Naive thymus-derived CD4-positive, alpha-beta T cell (primary cell): ENCODE data around the gene SPCS2. TPM values are rescaled to one million over a fixed set of nuclear protein-coding genes. Genes with fewer than 3 reads are reported as not detected.

Source experiments
- ATAC-seq: fragments of 150-1000 bp; cut with Tn5 transposase; 2 replicates; pipeline ENCODE4 v1.10.0; 2021; ENCODE audit warnings: mild to moderate bottlenecking, moderate library complexity
- CTCF ChIA-PET: fragments of 350-600 bp; sonication (Branson Sonifier 250); formaldehyde crosslinking; loops from one replicate; lab custom pipeline; 2021; ENCODE audit warnings: antibody characterized with exemption; lab: Charles Lee
- POLR2A ChIA-PET: fragments of 350-600 bp; sonication (Branson Sonifier 250); formaldehyde crosslinking; loops from one replicate; lab custom pipeline; 2021; ENCODE audit warnings: antibody characterized with exemption, inconsistent platforms; lab: Charles Lee
- DNase-seq, 9 donors: peaks; one replicate each; pipeline versions ENCODE4 v3.0.0 to v3.0.0-alpha.2; 2020 to 2022; ENCODE audit warnings: mixed read lengths in 1 of 9
- H3K27ac ChIP-seq: one replicate; pipeline ENCODE4 v1.7.0; 2013; ENCODE audit warnings: mild to moderate bottlenecking, low read depth, low read length, moderate library complexity
- H3K27me3 ChIP-seq, 2 donors: one replicate each; pipeline ENCODE4 v1.7.0; 2013; ENCODE audit warnings: low read length in 2 of 2, mild to moderate bottlenecking in 2 of 2, moderate library complexity in 2 of 2; ENCODE audit not compliant: control insufficient read depth in 2 of 2, insufficient read depth in 2 of 2
- H3K36me3 ChIP-seq, 3 experiments: 1 replicate in 2 of 3; 2 replicates in 1 of 3; pipeline ENCODE4 v1.7.0; 2013; ENCODE audit warnings: low read length in 3 of 3, mild to moderate bottlenecking in 3 of 3, moderate library complexity in 1 of 3; ENCODE audit not compliant: insufficient read depth in 3 of 3, control insufficient read depth in 2 of 3
- H3K4me1 ChIP-seq, 2 donors: one replicate each; pipeline ENCODE4 v1.7.0; 2013; ENCODE audit warnings: low read length in 2 of 2, mild to moderate bottlenecking in 2 of 2, moderate library complexity in 1 of 2; ENCODE audit not compliant: control insufficient read depth in 2 of 2, insufficient read depth in 2 of 2
- H3K4me3 ChIP-seq: 2 replicates; pipeline ENCODE4 v1.7.0; 2013; ENCODE audit warnings: mild to moderate bottlenecking, low read length
- H3K9me3 ChIP-seq, 3 experiments: 1 replicate in 2 of 3; 2 replicates in 1 of 3; pipeline ENCODE4 v1.7.0; 2013; ENCODE audit warnings: low read length in 3 of 3; ENCODE audit not compliant: control insufficient read depth in 2 of 3
- H3K27ac Mint-ChIP-seq, 9 donors: one replicate each; pipeline ENCODE4 v1.8.0; 2020 to 2022; ENCODE audit warnings: mixed read lengths in 9 of 9, mild to moderate bottlenecking in 8 of 9, moderate library complexity in 5 of 9, inconsistent platforms in 2 of 9
- H3K27me3 Mint-ChIP-seq, 5 donors: one replicate each; pipeline ENCODE4 v1.8.0; 2021 to 2022; ENCODE audit warnings: mixed read lengths in 5 of 5, mild to moderate bottlenecking in 1 of 5
- H3K36me3 Mint-ChIP-seq, 5 donors: one replicate each; pipeline ENCODE4 v1.8.0; 2020 to 2022; ENCODE audit warnings: mixed read lengths in 5 of 5, mild to moderate bottlenecking in 3 of 5, inconsistent platforms in 1 of 5
- H3K4me1 Mint-ChIP-seq, 7 donors: one replicate each; pipeline ENCODE4 v1.8.0; 2020 to 2022; ENCODE audit warnings: mixed read lengths in 7 of 7, mild to moderate bottlenecking in 3 of 7, inconsistent platforms in 1 of 7
- H3K4me3 Mint-ChIP-seq, 10 donors: one replicate each; pipeline ENCODE4 v1.8.0; 2020 to 2022; ENCODE audit warnings: mild to moderate bottlenecking in 10 of 10, mixed read lengths in 10 of 10, moderate library complexity in 6 of 10, inconsistent platforms in 2 of 10
- H3K9me3 Mint-ChIP-seq, 11 donors: one replicate each; pipeline ENCODE4 v1.8.0; 2020 to 2022; ENCODE audit warnings: mixed read lengths in 11 of 11, mild to moderate bottlenecking in 4 of 11, inconsistent platforms in 1 of 11, moderate library complexity in 1 of 11
- intact Hi-C, 2 donors: fragments of 100-400 bp; cut with micrococcal nuclease; formaldehyde crosslinking; loops; one replicate each; pipeline ENCODE4 v1.15.1; 2023
- polyA plus RNA-seq, 2 donors: library from polyadenylated mRNA; unstranded; fragments of 300-500 nt; fragmentation: Illumina TruSeq; gene quantifications; one replicate each; pipeline ENCODE4 v1.2.3, GENCODE V29; 2021
- total RNA-seq, 6 experiments: library from RNA in 5 of 6; stranded (reverse) in 5 of 6; gene quantifications; 1 replicate in 5 of 6; 2 replicates in 1 of 6; pipeline ENCODE4 v1.2.3 and lab custom pipeline; 2021 to 2026

Gene SPCS2
- total and polyA plus RNA-seq, 7 experiments from 2014 or later: 53.9 to 211 (median 100) TPM

DNA sequence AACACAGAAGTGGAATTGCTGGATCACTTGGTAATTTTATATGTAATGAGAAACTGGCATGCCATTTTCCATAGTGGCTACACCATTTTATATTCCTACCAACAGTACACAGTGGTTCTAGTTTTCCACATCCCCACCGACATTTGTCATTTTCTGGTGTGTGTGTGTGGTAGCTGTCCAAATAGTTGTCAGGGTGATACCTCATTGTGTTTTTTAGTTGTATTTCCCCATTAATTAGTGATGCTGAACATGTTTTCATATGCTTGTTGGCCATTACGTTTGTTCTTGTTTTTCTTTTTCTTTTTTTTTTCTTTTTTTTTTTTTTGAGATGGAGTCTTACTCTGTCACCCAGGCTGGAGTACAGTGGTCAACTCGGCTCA, 51.9 kb downstream of the SPCS2 start:
- Mint-ChIP-seq H3K4me3 (no peak overlapping the region), H3K9me3 (no peaks in the 10 kb centered on the region), H3K27me3 (no peaks in the 10 kb centered on the region), H3K36me3 (peaks cover 0 to 44% (median 27%) of the 10 kb centered on the region in 5 donors), H3K4me1 (peaks cover 0 to 16% (median 0%) of the 10 kb centered on the region in 7 donors), H3K27ac (no peak overlapping the region)
- ATAC-seq (no peak), DNase-seq (no peak)
- Histone ChIP-seq H3K27me3 (no peaks in the 10 kb centered on the region), H3K27ac (no peak overlapping the region), H3K4me3 (no peak overlapping the region), H3K9me3 (no peaks in the 10 kb centered on the region), H3K36me3 (peaks cover 0 to 16% (median 0%) of the 10 kb centered on the region in 3 experiments), H3K4me1 (no peaks in the 10 kb centered on the region)
- POLR2A ChIA-PET: interaction anchor here (1.6 kb wide), 1 partner anchor 12 kb away, joined by 6 read pairs; the partner anchor contains the start of gene NEU3
- CTCF ChIA-PET: no interaction called here
- intact Hi-C loops: no loop called here

DNA sequence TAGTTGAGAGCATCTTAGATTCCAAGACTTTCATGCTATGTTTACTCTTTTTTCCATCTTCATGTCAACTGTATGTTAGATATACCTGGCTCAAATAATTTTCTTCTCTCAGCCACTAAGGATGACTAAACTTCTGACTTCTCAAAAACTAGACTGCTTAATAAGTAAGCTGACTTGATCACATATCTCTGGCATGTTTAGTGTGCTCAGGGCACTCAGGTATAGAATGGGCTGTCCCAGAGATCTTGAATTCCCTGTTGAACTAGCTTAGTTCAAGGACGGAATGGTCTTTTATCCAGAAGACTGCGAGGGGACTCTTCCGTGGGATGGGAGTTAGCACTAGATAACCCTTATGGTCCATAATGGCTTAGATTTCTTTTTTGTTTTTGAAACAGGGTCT, 52.6 kb downstream of the SPCS2 start:
- H3K9me3 ChIP-seq: no peaks in the 10 kb centered on the region
- DNase-seq (no peak), ATAC-seq (no peak)
- Mint-ChIP-seq H3K36me3 (peaks cover 0 to 50% (median 30%) of the 10 kb centered on the region in 5 donors), H3K4me1 (peaks cover 0 to 16% (median 0%) of the 10 kb centered on the region in 7 donors), H3K4me3 (no peak overlapping the region), H3K27ac (no peak overlapping the region), H3K9me3 (no peaks in the 10 kb centered on the region), H3K27me3 (no peaks in the 10 kb centered on the region)
- ChIA-PET POLR2A (interaction anchor here (0.7 kb wide), 1 partner anchor 688 kb away, joined by 3 read pairs; no protein-coding TSS in a partner anchor), CTCF (interaction anchor here (0.6 kb wide), 1 partner anchor 38 kb away, joined by 4 read pairs; no protein-coding TSS in a partner anchor)
- H3K27ac ChIP-seq: no peak overlapping the region
- intact Hi-C loops: no loop called here
- H3K4me3 ChIP-seq: no peak overlapping the region
- peaks cover 0 to 21% (median 0%) of the 10 kb centered on the region in 3 experiments for H3K36me3 ChIP-seq
- H3K4me1 ChIP-seq: no peaks in the 10 kb centered on the region
- H3K27me3 ChIP-seq: no peaks in the 10 kb centered on the region

DNA sequence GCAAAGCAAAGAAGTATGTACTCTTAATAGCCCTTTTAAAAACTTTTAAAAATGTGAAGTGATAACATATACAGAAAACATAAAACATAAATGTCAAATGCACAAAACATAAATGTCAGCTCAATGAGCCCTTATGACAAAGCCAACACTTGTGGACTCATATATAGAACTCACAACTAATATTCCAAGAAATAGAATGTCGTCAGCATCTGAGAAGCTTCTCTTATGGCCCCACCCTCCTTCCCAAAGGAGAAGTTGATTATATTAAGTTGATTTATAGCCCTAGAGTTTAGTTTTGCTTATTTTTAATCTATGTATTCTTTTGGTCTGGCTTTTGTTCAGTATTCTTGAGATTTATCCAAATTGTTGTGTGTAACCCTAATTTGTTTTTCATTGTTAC, 53.5 kb downstream of the SPCS2 start:
- Mint-ChIP-seq H3K4me1 (peaks cover 0 to 16% (median 0%) of the 10 kb centered on the region in 7 donors), H3K4me3 (no peak overlapping the region), H3K9me3 (no peaks in the 10 kb centered on the region), H3K36me3 (peaks cover 4 to 53% (median 37%) of the 10 kb centered on the region in 5 donors), H3K27me3 (no peaks in the 10 kb centered on the region), H3K27ac (no peak overlapping the region)
- CTCF ChIA-PET: interaction anchor here (0.6 kb wide), 1 partner anchor 9 kb away, joined by 3 read pairs; no protein-coding TSS in a partner anchor
- H3K4me1 ChIP-seq: no peaks in the 10 kb centered on the region
- H3K9me3 ChIP-seq: no peaks in the 10 kb centered on the region
- H3K27ac ChIP-seq: no peak overlapping the region
- ATAC-seq: no peak
- peaks cover 0 to 24% (median 0%) of the 10 kb centered on the region in 3 experiments for H3K36me3 ChIP-seq
- no peak overlapping the region for H3K4me3 ChIP-seq
- DNase-seq: no peak
- no peaks in the 10 kb centered on the region for H3K27me3 ChIP-seq
- POLR2A ChIA-PET: no interaction called here
- intact Hi-C loops: no loop called here

DNA sequence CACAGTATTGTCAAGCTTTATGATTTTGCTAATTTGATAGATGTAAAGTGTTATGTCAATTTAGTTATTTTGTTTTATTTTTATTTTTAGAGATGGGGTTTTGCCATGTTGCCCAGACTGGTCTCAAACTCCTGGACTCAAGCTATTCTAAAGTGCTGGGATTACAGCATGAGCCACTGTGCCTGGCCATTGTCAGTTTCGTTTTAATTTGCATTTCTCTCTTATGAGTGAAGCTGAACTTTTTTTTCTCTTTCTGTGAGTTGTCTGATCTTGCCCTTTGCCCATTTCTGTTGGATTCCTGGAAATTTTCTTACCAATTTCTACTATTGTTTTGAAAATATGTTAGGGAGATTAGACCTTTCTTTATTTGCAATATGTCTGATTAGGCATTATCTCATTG, 55.1 kb downstream of the SPCS2 start:
- intact Hi-C loops: no loop called here
- H3K4me3 ChIP-seq: no peak overlapping the region
- Mint-ChIP-seq H3K9me3 (no peaks in the 10 kb centered on the region), H3K27ac (no peak overlapping the region), H3K27me3 (no peaks in the 10 kb centered on the region), H3K4me1 (peaks cover 0 to 12% (median 0%) of the 10 kb centered on the region in 7 donors), H3K36me3 (peaks cover 8 to 54% (median 33%) of the 10 kb centered on the region in 5 donors), H3K4me3 (no peak overlapping the region)
- POLR2A ChIA-PET: no interaction called here
- no peak overlapping the region for H3K27ac ChIP-seq
- H3K4me1 ChIP-seq: no peaks in the 10 kb centered on the region
- no peak for ATAC-seq
- peaks cover 0 to 40% (median 0%) of the 10 kb centered on the region in 3 experiments for H3K36me3 ChIP-seq
- CTCF ChIA-PET: no interaction called here
- no peak for DNase-seq
- H3K27me3 ChIP-seq: no peaks in the 10 kb centered on the region
- no peaks in the 10 kb centered on the region for H3K9me3 ChIP-seq

DNA sequence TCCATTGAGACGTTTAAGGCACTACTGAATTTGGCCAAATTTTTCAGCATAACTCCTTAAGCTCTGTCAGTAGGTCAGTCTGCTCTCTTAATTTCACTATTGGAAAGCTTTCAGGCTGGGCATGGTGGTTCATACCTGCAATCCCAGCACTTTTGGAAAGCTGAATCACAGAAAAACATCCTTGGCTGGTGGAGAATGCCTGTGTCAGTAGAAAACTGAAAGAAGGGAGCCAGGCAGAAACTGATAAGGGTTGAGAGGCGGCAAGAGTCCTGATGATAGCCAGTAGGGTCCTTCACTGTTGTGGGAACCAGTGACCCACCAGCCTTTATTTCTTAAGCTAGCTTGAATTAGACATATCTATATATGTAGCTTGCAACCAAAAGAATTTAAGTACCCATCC, 62.3 kb downstream of the SPCS2 start:
- H3K27ac ChIP-seq: no peak overlapping the region
- ChIA-PET POLR2A (interaction anchor here (0.6 kb wide), 1 partner anchor 258 kb away, joined by 3 read pairs; no protein-coding TSS in a partner anchor), CTCF (no interaction called here)
- ATAC-seq (no peak), DNase-seq (no peak)
- no peak overlapping the region for H3K4me3 ChIP-seq
- Mint-ChIP-seq H3K36me3 (peaks cover 16 to 60% (median 27%) of the 10 kb centered on the region in 5 donors), H3K4me3 (no peak overlapping the region), H3K4me1 (peaks cover 0 to 2% (median 0%) of the 10 kb centered on the region in 7 donors), H3K9me3 (no peaks in the 10 kb centered on the region), H3K27me3 (no peaks in the 10 kb centered on the region), H3K27ac (peak overlapping the region in 1 of 9 donors; percentile 70)
- intact Hi-C loops: no loop called here
- peaks cover 0 to 43% (median 0%) of the 10 kb centered on the region in 3 experiments for H3K36me3 ChIP-seq
- no peaks in the 10 kb centered on the region for H3K4me1 ChIP-seq
- no peaks in the 10 kb centered on the region for H3K27me3 ChIP-seq
- H3K9me3 ChIP-seq: no peaks in the 10 kb centered on the region

DNA sequence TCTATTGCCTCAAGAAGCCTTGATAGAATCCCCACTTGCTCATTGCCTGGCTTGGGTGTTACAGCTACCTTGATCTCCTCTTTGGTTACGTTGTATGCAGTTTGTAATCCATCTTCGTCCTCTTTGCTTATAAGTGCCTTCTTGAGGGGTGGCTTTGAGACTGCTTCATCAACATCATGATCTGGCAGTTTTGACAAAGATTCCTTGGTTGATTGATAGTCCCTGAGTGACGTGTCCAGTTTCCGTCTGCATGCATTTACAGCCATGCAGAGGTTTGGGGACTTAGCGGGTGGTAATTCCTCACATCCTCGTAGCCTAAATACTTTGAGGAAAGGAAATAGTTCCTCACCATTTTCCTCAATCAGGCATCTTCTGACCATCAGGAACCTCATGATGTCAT, 62.8 kb downstream of the SPCS2 start:
- Mint-ChIP-seq H3K4me3 (no peak overlapping the region), H3K36me3 (peaks cover 16 to 59% (median 26%) of the 10 kb centered on the region in 5 donors), H3K4me1 (peaks cover 0 to 2% (median 0%) of the 10 kb centered on the region in 7 donors), H3K27ac (no peak overlapping the region), H3K9me3 (peaks cover 0 to 2% (median 0%) of the 10 kb centered on the region in 11 donors), H3K27me3 (no peaks in the 10 kb centered on the region)
- Histone ChIP-seq H3K27ac (no peak overlapping the region), H3K9me3 (no peaks in the 10 kb centered on the region), H3K36me3 (peaks cover 0 to 38% (median 0%) of the 10 kb centered on the region in 3 experiments), H3K4me3 (no peak overlapping the region), H3K27me3 (no peaks in the 10 kb centered on the region), H3K4me1 (no peaks in the 10 kb centered on the region)
- ATAC-seq: no peak
- intact Hi-C loops: no loop called here
- POLR2A ChIA-PET: no interaction called here
- CTCF ChIA-PET: no interaction called here
- no peak for DNase-seq

DNA sequence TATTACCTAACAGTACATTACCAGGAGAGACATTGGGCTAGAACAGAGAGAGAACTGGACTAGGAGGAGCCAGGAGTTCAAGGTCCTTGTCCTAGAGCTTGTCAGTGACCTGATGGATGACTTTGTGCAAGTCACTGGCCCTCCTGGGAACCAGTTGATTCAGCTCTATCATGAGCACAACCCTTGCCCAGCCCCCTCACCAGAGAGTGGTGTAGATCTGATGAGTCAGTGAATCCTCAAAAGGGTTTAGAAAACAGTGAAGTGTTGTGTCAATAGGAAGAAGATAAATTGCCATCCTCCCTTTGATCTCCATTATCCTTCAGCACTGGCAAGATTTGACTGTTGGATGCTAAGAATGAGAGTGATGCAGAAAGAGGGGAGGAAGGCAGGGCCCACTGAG, 64.0 kb downstream of the SPCS2 start:
- ATAC-seq (no peak), DNase-seq (no peak)
- H3K27me3 Mint-ChIP-seq: no peaks in the 10 kb centered on the region
- H3K9me3 ChIP-seq: no peaks in the 10 kb centered on the region
- intact Hi-C loops: no loop called here
- H3K4me3 Mint-ChIP-seq: no peak overlapping the region
- peaks cover 0 to 2% (median 0%) of the 10 kb centered on the region in 11 donors for H3K9me3 Mint-ChIP-seq
- H3K4me3 ChIP-seq: no peak overlapping the region
- ChIA-PET POLR2A (no interaction called here), CTCF (no interaction called here)
- H3K27ac ChIP-seq: no peak overlapping the region
- peaks cover 13 to 51% (median 18%) of the 10 kb centered on the region in 5 donors for H3K36me3 Mint-ChIP-seq
- peak overlapping the region in 1 of 9 donors; percentile 21 for H3K27ac Mint-ChIP-seq
- H3K27me3 ChIP-seq: no peaks in the 10 kb centered on the region
- peaks cover 0 to 2% (median 0%) of the 10 kb centered on the region in 7 donors for H3K4me1 Mint-ChIP-seq
- peaks cover 0 to 26% (median 0%) of the 10 kb centered on the region in 3 experiments for H3K36me3 ChIP-seq
- H3K4me1 ChIP-seq: no peaks in the 10 kb centered on the region
